Endothelial cell of umbilical vein (primary cell): ENCODE measurements around the gene EML6. TPM values are rescaled to one million over a fixed set of nuclear protein-coding genes. Genes with fewer than 3 reads are reported as not detected.

Source experiments
- BruUV-seq: library from RNA; stranded (reverse); fragments of 400-500 nt; replicated peaks from 2 replicates; lab custom pipeline; 2021; lab: Mats Ljungman, UMichigan
- CTCF ChIA-PET: fragments of 300-600, 350-600 bp; sonication (Branson Sonifier 250); formaldehyde crosslinking; loops from one replicate; lab custom pipeline; 2021; ENCODE audit warnings: antibody characterized with exemption, inconsistent platforms; lab: Charles Lee
- POLR2A ChIA-PET: fragments of 300-600, 350-600 bp; sonication (Branson Sonifier 250); formaldehyde crosslinking; loops from one replicate; lab custom pipeline; 2021; ENCODE audit warnings: antibody characterized with exemption, inconsistent platforms; lab: Charles Lee
- DNase-seq: peaks from one replicate; pipeline ENCODE4 v3.0.0-alpha.2; 2011; ENCODE audit warnings: low read depth, low spot score
- FAIRE-seq: peaks from 2 replicates; lab custom pipeline; 2011; peaks lifted over from hg19 to GRCh38; lab: Jason Lieb, UNC
- H2AFZ ChIP-seq: 2 replicates; pipeline ENCODE4 v1.6.0; 2012; ENCODE audit warnings: low read depth, low read length, control low read depth, inconsistent platforms
- H3K27ac ChIP-seq: 2 replicates; pipeline ENCODE4 v1.5.1; 2011; ENCODE audit warnings: low read depth, mild to moderate bottlenecking, control low read depth, low read length, moderate library complexity; ENCODE audit not compliant: insufficient read depth
- H3K27me3 ChIP-seq, 2 experiments: 2 replicates each; pipeline versions ENCODE4 v1.6.0 to v1.6.1; 2011; ENCODE audit warnings: low read length in 2 of 2, mixed read lengths in 1 of 2; ENCODE audit not compliant: control insufficient read depth in 2 of 2, insufficient read depth in 2 of 2
- H3K36me3 ChIP-seq, 2 experiments: 2 replicates in 1 of 2; 3 replicates in 1 of 2; pipeline ENCODE4 v1.5.1; 2011; ENCODE audit warnings: low read length in 2 of 2, mild to moderate bottlenecking in 1 of 2, moderate library complexity in 1 of 2; ENCODE audit not compliant: control insufficient read depth in 2 of 2, insufficient read depth in 2 of 2; ENCODE audit errors: extremely low read depth in 1 of 2
- H3K4me1 ChIP-seq: 3 replicates; pipeline ENCODE4 v1.5.1; 2011; ENCODE audit warnings: mild to moderate bottlenecking, low read length; ENCODE audit not compliant: control insufficient read depth, insufficient read depth; ENCODE audit errors: extremely low read depth
- H3K4me2 ChIP-seq: 2 replicates; pipeline ENCODE4 v1.6.1; 2011; ENCODE audit warnings: low read length, control low read depth, mixed read lengths; ENCODE audit not compliant: insufficient read depth
- H3K4me3 ChIP-seq, 3 experiments: fragments of 200-600 bp in 1 of 3; sonication (generic), shearing (Covaris generic) in 1 of 3; replicated peaks in 1 of 3; 2 replicates each; pipeline ENCODE4 v1.5.1; 2011 to 2016; ENCODE audit warnings: control low read depth in 3 of 3, low read length in 3 of 3, mild to moderate bottlenecking in 2 of 3, inconsistent platforms in 1 of 3, low read depth in 1 of 3, moderate library complexity in 1 of 3; ENCODE audit not compliant: insufficient read depth in 1 of 3
- H3K79me2 ChIP-seq: 2 replicates; pipeline ENCODE4 v1.6.0; 2012; ENCODE audit warnings: low read length, inconsistent platforms; ENCODE audit not compliant: control insufficient read depth, insufficient read depth
- H3K9ac ChIP-seq: replicated peaks from 2 replicates; pipeline ENCODE3; 2011; ENCODE audit warnings: low read length, control low read depth; ENCODE audit not compliant: insufficient read depth; ENCODE audit errors: extremely low read depth
- H3K9me1 ChIP-seq: replicated peaks from 3 replicates; pipeline ENCODE4 v1.6.0; 2011; ENCODE audit warnings: mild to moderate bottlenecking, low read length; ENCODE audit not compliant: control insufficient read depth, insufficient read depth; ENCODE audit errors: extremely low read depth
- H3K9me3 ChIP-seq: replicated peaks from 2 replicates; pipeline ENCODE4 v1.5.1; 2012; ENCODE audit warnings: low read length, inconsistent platforms; ENCODE audit not compliant: control insufficient read depth, insufficient read depth
- H4K20me1 ChIP-seq: replicated peaks from 2 replicates; pipeline ENCODE3; 2011; ENCODE audit warnings: mild to moderate bottlenecking, low read length; ENCODE audit not compliant: control insufficient read depth, insufficient read depth; ENCODE audit errors: extremely low read depth
- CTCF ChIP-seq, 2 donors: IDR thresholded peaks; 1 replicate in 1 of 2; 2 replicates in 1 of 2; pipeline ENCODE4 v1.5.1; 2011; ENCODE audit warnings: low read length in 2 of 2, mild to moderate bottlenecking in 2 of 2, moderate library complexity in 2 of 2, control low read depth in 1 of 2, inconsistent platforms in 1 of 2, low read depth in 1 of 2; ENCODE audit not compliant: insufficient read depth in 1 of 2; ENCODE audit errors: extremely low read depth in 1 of 2
- EZH2 ChIP-seq: IDR thresholded peaks from 2 replicates; pipeline ENCODE4 v1.6.1; 2012; ENCODE audit warnings: borderline replicate concordance, low read depth, mild to moderate bottlenecking, moderate library complexity, low read length, inconsistent platforms; ENCODE audit not compliant: severe bottlenecking
- FOS ChIP-seq: IDR thresholded peaks from 2 replicates; pipeline ENCODE4 v1.6.1; 2011; ENCODE audit warnings: mild to moderate bottlenecking, low read length, moderate library complexity, borderline replicate concordance; ENCODE audit not compliant: insufficient read depth
- GATA2 ChIP-seq: IDR thresholded peaks from 2 replicates; pipeline ENCODE4 v1.7.0; 2011; ENCODE audit warnings: low read depth, mild to moderate bottlenecking, moderate library complexity, mixed read lengths, low read length; ENCODE audit not compliant: insufficient read length, insufficient read depth
- JUN ChIP-seq: IDR thresholded peaks from 2 replicates; pipeline ENCODE4 v1.6.1; 2011; ENCODE audit warnings: borderline replicate concordance, low read depth; ENCODE audit not compliant: insufficient read length, insufficient read depth
- MAX ChIP-seq: IDR thresholded peaks from 2 replicates; pipeline ENCODE4 v1.6.1; 2011; ENCODE audit not compliant: insufficient read depth, insufficient read length
- MYC ChIP-seq: IDR thresholded peaks from one replicate; pipeline ENCODE4 v1.6.1; 2011; ENCODE audit warnings: mild to moderate bottlenecking, low read depth, low read length
- POLR2A ChIP-seq: IDR thresholded peaks from 2 replicates; pipeline ENCODE4 v1.6.1; 2012; ENCODE audit warnings: low read depth, mild to moderate bottlenecking, control low read depth, low read length
- POLR2AphosphoS5 ChIP-seq: IDR thresholded peaks from 2 replicates; pipeline ENCODE4 v1.6.1; 2012; ENCODE audit warnings: low read depth, mild to moderate bottlenecking, control low read depth, low read length, moderate library complexity; ENCODE audit not compliant: insufficient read depth
- dilution Hi-C: fragments of 300-500 bp; cut with MboI; formaldehyde crosslinking; loops from one replicate; pipeline ENCODE4 v1.15.0; 2019; ENCODE audit warnings: low sequenced_read_pairs; ENCODE audit not compliant: extremely low pct_ligation_motif_present
- intact Hi-C: fragments of 100-400 bp; cut with micrococcal nuclease; formaldehyde crosslinking; loops from one replicate; pipeline ENCODE4 v1.10.0; 2022
- polyA plus RNA-seq, 4 experiments: library from polyadenylated mRNA; depleted of rRNA in 3 of 4; stranded (reverse) in 3 of 4; unstranded in 1 of 4; fragments of >200 nt; gene quantifications; 2 replicates each; pipeline versions ENCODE4 v1.2.1 to v1.2.3, GENCODE V29; 2011 to 2012; ENCODE audit warnings: missing spikeins in 1 of 4
- total RNA-seq: library from RNA; stranded (reverse); gene quantifications from 2 replicates; pipeline ENCODE4 v1.2.3, GENCODE V29; 2021

EML6 gene
- total and polyA plus RNA-seq, 2 donors (not counting 3 experiments of a cell fraction or from before 2014, with no cell fraction given), result 0.79 to 2.1 TPM

- H3K9me3 ChIP-seq, result no peaks in the 10 kb centered on the region
- CTCF ChIA-PET, result interaction anchor here (0.9 to 5.0 kb wide), 6 partner anchors 8 to 160 kb away, joined by 3 to 47 read pairs (median 19); partner anchors contain the start of gene RTN4
- no peak overlapping the region for H3K4me2 ChIP-seq
- no peak for DNase-seq
- H4K20me1 ChIP-seq, result peaks cover 63% of the 10 kb centered on the region
- no peak overlapping the region for H3K27ac ChIP-seq
- POLR2A ChIA-PET, result no interaction called here
- no peak for FAIRE-seq
- intact Hi-C loops (loop anchor here (2.0 kb wide), 1 partner anchor 115 kb away; no protein-coding TSS in a partner anchor), dilution Hi-C loops (no loop called here)
- H3K36me3 ChIP-seq, result peaks cover 0 to 1% of the 10 kb centered on the region in 2 experiments
- H3K9me1 ChIP-seq, result no peaks in the 10 kb centered on the region
- no peak for TF ChIP-seq CTCF (IDR thresholded peaks at IDR 0.05; ENCODE audit: extremely low read depth in 1 of 2, insufficient read depth in 1 of 2, low read depth in 1 of 2, low read length in 2 of 2)
- no peak for TF ChIP-seq MAX
- TF ChIP-seq MYC, result no peak
- TF ChIP-seq EZH2, result no peak
- no peak for TF ChIP-seq POLR2A
- TF ChIP-seq JUN, result no peak
- no peak for TF ChIP-seq POLR2AphosphoS5
- no peak for TF ChIP-seq FOS
- no peak for TF ChIP-seq GATA2
- H3K4me3 ChIP-seq, result no peak overlapping the region
- no peak overlapping the region for H2AFZ ChIP-seq
- peaks cover 53% of the 10 kb centered on the region for H3K4me1 ChIP-seq
- no peaks in the 10 kb centered on the region for H3K27me3 ChIP-seq
- no TSS peak for BruUV-seq
- H3K79me2 ChIP-seq, result peaks cover 100% of the 10 kb centered on the region
- no peak overlapping the region for H3K9ac ChIP-seq
These were observed 290.5 kb downstream of the EML6 start for GRCh38 chr2:55013936-55014335.
